A549 treated with AZD9567 at 1 μM for 4 hours (cell line): ENCODE results near the gene SALL2. TPM values are rescaled to one million over a fixed set of nuclear protein-coding genes. Genes with fewer than 3 reads are reported as not detected.

Experiments used
- total RNA-seq: library from RNA; stranded (reverse); fragments of 200-300 nt; extraction: Qiagen RNA extraction; gene quantifications from 5 replicates; pipeline ENCODE4 v1.2.3, GENCODE V29; 2022; ENCODE audit not compliant: insufficient read depth

Gene SALL2
- 0.49 to 1.4 TPM (median 0.66 TPM) in 5 replicates for total RNA-seq

DNA sequence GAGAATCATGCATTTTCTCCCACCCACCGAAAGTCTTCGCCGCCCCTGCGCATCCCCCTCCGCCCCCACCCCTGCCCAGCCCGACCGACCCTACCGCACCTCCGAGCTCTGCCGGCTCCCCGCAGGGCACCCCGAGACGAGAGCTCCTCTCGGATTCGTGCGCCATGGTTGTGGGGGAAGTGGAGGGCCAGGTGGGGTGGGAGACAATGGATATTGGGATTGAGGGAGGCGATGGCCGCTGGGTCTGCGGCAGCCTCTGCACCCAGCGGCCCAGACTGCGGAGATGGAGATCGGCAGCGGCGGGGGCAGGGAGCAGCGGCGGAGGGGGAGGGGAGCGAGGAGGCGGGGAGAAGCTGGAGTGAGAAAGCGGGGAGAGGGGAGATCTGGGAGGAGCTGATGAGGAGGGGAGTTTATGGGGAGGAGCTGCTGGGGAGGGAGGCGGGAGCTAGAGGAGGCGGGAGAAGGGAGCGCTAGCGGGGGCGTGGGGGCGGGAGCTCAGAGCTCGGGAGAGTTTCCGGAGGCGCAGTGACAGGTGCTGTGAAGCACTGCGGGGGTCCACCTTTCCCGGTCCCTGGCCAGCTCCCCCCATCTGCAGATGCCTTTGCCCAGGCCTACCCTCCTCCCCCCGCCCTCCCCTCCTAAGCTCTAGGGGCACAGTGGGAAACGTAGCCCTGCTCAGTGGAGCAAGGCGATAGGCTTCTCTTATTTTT is at the start of gene SALL2:
Gene SALL2 (minus strand): TSS at position 385 of the 710 bp plus-strand sequence. CDS start 219 bp downstream, at position 166.

DNA sequence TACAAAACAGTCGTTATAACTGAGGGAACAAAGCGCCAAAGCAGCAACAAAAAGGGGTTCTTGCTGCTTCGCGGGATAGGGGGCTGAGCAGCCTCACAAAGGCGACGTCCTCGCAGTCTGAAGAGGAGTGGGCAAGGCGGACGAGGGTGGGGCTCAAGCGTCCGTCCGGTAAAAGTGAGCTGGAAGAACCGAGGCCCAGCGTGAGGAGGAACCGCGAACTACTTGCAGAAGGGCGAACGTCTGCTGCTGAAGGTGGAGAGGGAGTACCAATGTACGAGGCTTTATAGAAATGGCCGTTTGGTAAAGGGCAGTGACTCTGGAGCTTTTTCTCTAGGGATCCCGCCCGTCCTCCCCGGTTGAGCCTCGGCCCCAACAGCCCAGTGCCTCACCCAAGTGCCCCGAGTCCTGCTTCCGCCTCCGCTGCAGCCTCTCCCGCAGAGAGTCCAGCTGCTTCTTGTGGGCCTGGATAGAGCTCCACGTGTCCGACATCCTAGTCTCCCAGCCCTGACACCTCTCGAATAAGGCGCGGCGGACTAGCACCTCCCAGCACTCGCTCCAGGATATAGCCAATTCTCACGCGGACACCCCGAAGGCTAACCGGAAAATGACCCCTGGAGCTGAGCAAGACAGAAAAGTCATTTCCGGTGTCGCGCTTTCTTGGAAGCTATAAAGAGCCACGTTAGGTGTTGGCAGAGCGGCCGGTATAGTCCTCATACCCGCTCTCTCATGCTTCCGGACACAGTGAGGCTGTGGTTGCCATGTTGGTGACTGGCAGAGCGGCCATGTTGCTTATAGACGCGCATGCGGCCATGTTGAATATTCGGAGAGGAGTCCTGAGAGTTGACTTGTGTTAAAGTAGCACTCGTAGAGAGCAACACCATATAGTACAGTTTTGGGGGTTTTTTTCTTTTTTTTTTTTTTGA is 15.2 kb downstream of the SALL2 start, which contains the start of gene METTL3:
Gene METTL3 (minus strand): TSS at position 606 of the 923 bp plus-strand sequence. CDS start 117 bp downstream, at position 489.

DNA sequence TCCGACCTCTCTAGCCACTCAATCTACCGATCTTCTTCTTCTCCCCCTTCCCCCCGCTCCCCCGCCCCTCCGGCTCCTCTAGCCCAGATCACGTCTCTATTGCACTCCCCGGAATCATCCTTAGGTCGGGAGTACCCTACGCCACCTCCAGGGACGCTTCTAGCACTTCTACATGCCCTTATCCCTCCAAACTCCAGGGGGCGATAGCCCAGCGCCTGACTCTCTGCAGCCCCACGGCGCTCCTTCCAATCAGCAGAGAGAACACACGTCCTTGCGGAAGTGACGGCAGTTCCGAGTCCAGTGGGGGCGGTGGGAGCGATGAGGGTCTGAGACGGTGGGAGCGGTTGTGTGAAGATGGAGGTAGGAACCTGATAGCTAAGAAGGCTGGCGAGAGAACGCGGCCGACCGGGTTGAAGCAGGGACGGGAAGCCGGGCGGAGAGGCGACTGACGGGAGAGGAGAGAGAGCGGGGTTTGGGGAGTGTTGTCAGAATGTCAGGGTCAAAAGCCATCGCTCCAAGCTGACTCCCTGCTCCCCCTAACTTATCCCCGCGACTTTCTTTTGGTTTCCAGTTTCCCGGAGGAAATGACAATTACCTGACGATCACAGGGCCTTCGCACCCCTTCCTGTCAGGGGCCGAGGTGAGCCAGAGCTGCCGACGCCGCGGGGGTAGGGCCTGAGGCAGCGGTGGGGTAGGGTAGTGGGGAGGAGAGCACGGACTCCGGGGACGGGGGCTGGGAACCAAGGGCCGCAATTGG is 49.0 kb downstream of the SALL2 start, which contains the start of the genes RAB2B and TOX4:
Gene RAB2B (minus strand): TSS at position 35 of the 757 bp plus-strand sequence. CDS start 87 bp downstream, outside the sequence.
Gene TOX4 (plus strand): TSS at position 271 of the 757 bp plus-strand sequence. CDS start 84 bp downstream, at position 355.

Other genes starting within 250 kb of the SALL2 start
- 0.11 to 0.32 TPM (median 0.19 TPM) in 4 of 5 replicates, not detected in the other for gene RPGRIP1, start 246.3 kb downstream of the SALL2 start, total RNA-seq
- 93.6 to 116 TPM (median 98.4 TPM) in 5 replicates for gene SUPT16H, start 142.3 kb downstream of the SALL2 start, total RNA-seq
- 36.5 to 48.2 TPM (median 37.8 TPM) in 5 replicates for gene CHD8, start 70.2 kb downstream of the SALL2 start, total RNA-seq
- gene RAB2B, start 49.4 kb downstream of the SALL2 start, total RNA-seq: 11.6 to 39.2 TPM (median 13.5 TPM) in 5 replicates
- gene TOX4, start 49.2 kb downstream of the SALL2 start, total RNA-seq: 66.0 to 81.5 TPM (median 67.5 TPM) in 5 replicates
- gene METTL3, start 15.0 kb downstream of the SALL2 start, total RNA-seq: 42.2 to 52.0 TPM (median 49.6 TPM) in 5 replicates
- not detected in 5 replicates for gene OR10G3, start 53.7 kb upstream of the SALL2 start, total RNA-seq
- gene OR10G2, start 108.6 kb upstream of the SALL2 start, total RNA-seq: not detected in 5 replicates
- gene OR4E2, start 127.5 kb upstream of the SALL2 start, total RNA-seq: not detected in 5 replicates
- gene OR4E1, start 147.5 kb upstream of the SALL2 start, total RNA-seq: not detected in 5 replicates